Neural progenitor cell (in vitro differentiated cells): ENCODE data around the gene RAMACL. TPM values are rescaled to one million over a fixed set of nuclear protein-coding genes. Genes with fewer than 3 reads are reported as not detected.

ENCODE experiments used
- DNase-seq: peaks from one replicate; pipeline ENCODE4 v3.0.0-alpha.2; 2016; ENCODE audit warnings: low spot score
- H2AFZ ChIP-seq: fragments of 200-600 bp; sonication (generic); replicated peaks from 2 replicates; pipeline ENCODE4 v1.6.1; 2016; ENCODE audit warnings: antibody characterized with exemption
- H3F3A ChIP-seq: fragments of 200-600 bp; sonication (generic); 2 replicates; pipeline ENCODE4 v1.6.1; 2016; ENCODE audit warnings: antibody characterized with exemption, low read depth
- H3K27ac ChIP-seq: fragments of 200-600 bp; sonication (generic); 2 replicates; pipeline ENCODE4 v1.5.1; 2016; ENCODE audit warnings: mild to moderate bottlenecking
- H3K27me3 ChIP-seq: fragments of 200-600 bp; sonication (generic); 2 replicates; pipeline ENCODE4 v1.6.1; 2016; ENCODE audit warnings: mild to moderate bottlenecking, moderate library complexity
- H3K36me3 ChIP-seq: fragments of 200-600 bp; sonication (generic); 2 replicates; pipeline ENCODE4 v1.5.1; 2016
- H3K4me1 ChIP-seq: fragments of 200-600 bp; sonication (generic); 2 replicates; pipeline ENCODE4 v1.6.1; 2016; ENCODE audit warnings: mixed run types
- H3K4me2 ChIP-seq: fragments of 200-600 bp; sonication (generic); 2 replicates; pipeline ENCODE4 v1.6.1; 2016
- H3K4me3 ChIP-seq: fragments of 200-600 bp; sonication (generic); 2 replicates; pipeline ENCODE4 v1.5.1; 2016
- H3K79me2 ChIP-seq: fragments of 200-600 bp; sonication (generic); 2 replicates; pipeline ENCODE4 v1.6.1; 2016; ENCODE audit warnings: low read depth
- H3K9ac ChIP-seq: fragments of 200-600 bp; sonication (generic); 2 replicates; pipeline ENCODE4 v1.6.1; 2016
- H3K9me3 ChIP-seq: fragments of 200-600 bp; sonication (generic); 2 replicates; pipeline ENCODE4 v1.5.1; 2016; ENCODE audit warnings: low read depth
- H4K20me1 ChIP-seq: fragments of 200-600 bp; sonication (generic); 2 replicates; pipeline ENCODE4 v1.6.1; 2016; ENCODE audit warnings: low read depth
- H3K27ac Mint-ChIP-seq: 3 replicates; pipeline ENCODE4 v1.8.0; 2021; ENCODE audit warnings: mixed read lengths
- H3K27me3 Mint-ChIP-seq: 2 replicates; pipeline ENCODE4 v1.8.0; 2022; ENCODE audit warnings: low read depth, mild to moderate bottlenecking, inconsistent platforms, moderate library complexity, mixed read lengths; ENCODE audit not compliant: insufficient read depth
- H3K36me3 Mint-ChIP-seq: 3 replicates; pipeline ENCODE4 v1.8.0; 2021; ENCODE audit warnings: mixed read lengths
- H3K4me1 Mint-ChIP-seq: 3 replicates; pipeline ENCODE4 v1.8.0; 2021; ENCODE audit warnings: mixed read lengths
- H3K4me3 Mint-ChIP-seq: 3 replicates; pipeline ENCODE4 v1.8.0; 2021; ENCODE audit warnings: mild to moderate bottlenecking, moderate library complexity, mixed read lengths
- H3K9me3 Mint-ChIP-seq: 3 replicates; pipeline ENCODE4 v1.8.0; 2020; ENCODE audit warnings: mixed read lengths
- CTCF ChIP-seq: fragments of 200-600 bp; sonication (generic); IDR thresholded peaks from 2 replicates; pipeline ENCODE4 v1.5.1; 2017; ENCODE audit warnings: antibody characterized with exemption, mild to moderate bottlenecking
- EZH2 ChIP-seq: fragments of 200-600 bp; sonication (generic); IDR thresholded peaks from 2 replicates; pipeline ENCODE4 v1.6.1; 2017; ENCODE audit warnings: antibody characterized with exemption, mild to moderate bottlenecking, moderate library complexity
- EZH2phosphoT487 ChIP-seq: fragments of 200-600 bp; sonication (generic); IDR thresholded peaks from 2 replicates; pipeline ENCODE4 v1.6.1; 2017; ENCODE audit warnings: antibody characterized with exemption
- total RNA-seq: library from RNA; depleted of rRNA; stranded (reverse); fragments of >200 nt; gene quantifications from 2 replicates; pipeline ENCODE4 v1.2.3, GENCODE V29; 2015; ENCODE audit warnings: low replicate concordance

RAMACL gene
- total RNA-seq, 1 donor from 2014 or later = 0.19 TPM

- TF ChIP-seq EZH2phosphoT487 = no peak
- no peak for TF ChIP-seq EZH2
- TF ChIP-seq CTCF = no peak
- no peak overlapping the region for H3K4me2 ChIP-seq
- H3K9me3 ChIP-seq = no peaks in the 10 kb centered on the region
- H3K9ac ChIP-seq = no peak overlapping the region
- no peaks in the 10 kb centered on the region for H3K27me3 ChIP-seq
- H4K20me1 ChIP-seq = no peaks in the 10 kb centered on the region
- Mint-ChIP-seq H3K4me3 (no peak overlapping the region), H3K9me3 (peaks cover 15% of the 10 kb centered on the region), H3K27ac (no peak overlapping the region), H3K27me3 (no peaks in the 10 kb centered on the region), H3K4me1 (peaks cover 5% of the 10 kb centered on the region), H3K36me3 (peaks cover 20% of the 10 kb centered on the region)
- peaks cover 7% of the 10 kb centered on the region for H3K79me2 ChIP-seq
- no peak overlapping the region for H2AFZ ChIP-seq
- DNase-seq = no peak
- no peaks in the 10 kb centered on the region for H3F3A ChIP-seq
- no peaks in the 10 kb centered on the region for H3K36me3 ChIP-seq
- H3K4me1 ChIP-seq = no peaks in the 10 kb centered on the region
- no peak overlapping the region for H3K27ac ChIP-seq
- no peak overlapping the region for H3K4me3 ChIP-seq
Measured at GRCh38 chr6:166580076-166581050, 6.1 kb downstream of the RAMACL start.

- H3K9me3 ChIP-seq = no peaks in the 10 kb centered on the region
- H3K27ac ChIP-seq = no peak overlapping the region
- H2AFZ ChIP-seq = no peak overlapping the region
- TF ChIP-seq CTCF = no peak
- TF ChIP-seq EZH2phosphoT487 = no peak
- no peak for TF ChIP-seq EZH2
- no peak overlapping the region for H3K9ac ChIP-seq
- Mint-ChIP-seq H3K4me1 (peaks cover 2% of the 10 kb centered on the region), H3K36me3 (peaks cover 23% of the 10 kb centered on the region), H3K27ac (no peak overlapping the region), H3K27me3 (no peaks in the 10 kb centered on the region), H3K4me3 (no peak overlapping the region), H3K9me3 (peaks cover 19% of the 10 kb centered on the region)
- DNase-seq = no peak
- H3K4me2 ChIP-seq = no peak overlapping the region
- H4K20me1 ChIP-seq = no peaks in the 10 kb centered on the region
- no peak overlapping the region for H3K4me3 ChIP-seq
- no peaks in the 10 kb centered on the region for H3K27me3 ChIP-seq
- no peaks in the 10 kb centered on the region for H3K36me3 ChIP-seq
- no peaks in the 10 kb centered on the region for H3K4me1 ChIP-seq
- H3F3A ChIP-seq = no peaks in the 10 kb centered on the region
- H3K79me2 ChIP-seq = no peaks in the 10 kb centered on the region
Measured at GRCh38 chr6:166579237-166579850, 7.1 kb downstream of the RAMACL start.

GRCh38 chr6:166578536-166579236 is 7.8 kb downstream of the RAMACL start:
- Histone ChIP-seq H3K79me2 (no peaks in the 10 kb centered on the region), H4K20me1 (no peaks in the 10 kb centered on the region), H3K36me3 (no peaks in the 10 kb centered on the region), H3K9me3 (no peaks in the 10 kb centered on the region), H3F3A (no peaks in the 10 kb centered on the region), H3K4me3 (no peak overlapping the region), H3K4me2 (no peak overlapping the region), H2AFZ (no peak overlapping the region), H3K27me3 (no peaks in the 10 kb centered on the region), H3K27ac (no peak overlapping the region), H3K9ac (no peak overlapping the region), H3K4me1 (no peaks in the 10 kb centered on the region)
- Mint-ChIP-seq H3K27ac (no peak overlapping the region), H3K27me3 (no peaks in the 10 kb centered on the region), H3K9me3 (peaks cover 19% of the 10 kb centered on the region), H3K4me3 (no peak overlapping the region), H3K4me1 (peaks cover 2% of the 10 kb centered on the region), H3K36me3 (peaks cover 22% of the 10 kb centered on the region)
- TF ChIP-seq CTCF = no peak
- no peak for TF ChIP-seq EZH2phosphoT487
- TF ChIP-seq EZH2 = no peak
- no peak for DNase-seq
